CD4-positive, alpha-beta T cell (primary cell): Measurements from ENCODE around the gene SMARCB1. TPM values are rescaled to one million over a fixed set of nuclear protein-coding genes. Genes with fewer than 3 reads are reported as not detected.

Source experiments
- ATAC-seq: fragments of 200-7000 bp; cut with Tn5 transposase; one replicate; pipeline ENCODE4 v1.10.0; 2022; ENCODE audit warnings: mild to moderate bottlenecking; ENCODE audit not compliant: poor library complexity
- CTCF ChIA-PET: fragments of 350-600 bp; sonication (Branson Sonifier 250); formaldehyde crosslinking; loops from one replicate; lab custom pipeline; 2021; ENCODE audit warnings: antibody characterized with exemption, inconsistent platforms; lab: Charles Lee
- POLR2A ChIA-PET: fragments of 350-600 bp; sonication (Branson Sonifier 250); formaldehyde crosslinking; loops from one replicate; lab custom pipeline; 2021; ENCODE audit warnings: antibody characterized with exemption, inconsistent platforms; lab: Charles Lee
- DNase-seq, 14 experiments: peaks; one replicate each; pipeline ENCODE4 v3.0.0-alpha.2; 2013 to 2020; ENCODE audit warnings: mixed read lengths in 2 of 14
- H3K27ac ChIP-seq, 2 donors: one replicate each; pipeline versions ENCODE4 v1.5.1 to v1.7.0; 2013; ENCODE audit warnings: low read length in 2 of 2, low read depth in 1 of 2, mild to moderate bottlenecking in 1 of 2
- H3K27me3 ChIP-seq, 2 experiments: 1 replicate in 1 of 2; 2 replicates in 1 of 2; pipeline versions ENCODE4 v1.6.1 to v1.7.0; 2013; ENCODE audit warnings: low read length in 2 of 2, control low read depth in 1 of 2, mild to moderate bottlenecking in 1 of 2, moderate library complexity in 1 of 2; ENCODE audit not compliant: insufficient read depth in 2 of 2, control insufficient read depth in 1 of 2
- H3K36me3 ChIP-seq: one replicate; pipeline ENCODE4 v1.6.1; 2013; ENCODE audit warnings: low read length, control low read depth; ENCODE audit not compliant: insufficient read depth
- H3K4me1 ChIP-seq: one replicate; pipeline ENCODE4 v1.6.1; 2013; ENCODE audit warnings: low read length, control low read depth; ENCODE audit not compliant: insufficient read depth
- H3K4me3 ChIP-seq: one replicate; pipeline ENCODE4 v1.5.1; 2013; ENCODE audit warnings: mild to moderate bottlenecking, low read length, moderate library complexity
- H3K9me3 ChIP-seq, 2 experiments: 1 replicate in 1 of 2; 2 replicates in 1 of 2; pipeline versions ENCODE4 v1.6.1 to v1.7.0; 2013; ENCODE audit warnings: low read length in 2 of 2, mild to moderate bottlenecking in 2 of 2, control low read depth in 1 of 2, moderate library complexity in 1 of 2; ENCODE audit not compliant: control insufficient read depth in 1 of 2, insufficient read depth in 1 of 2
- H3K27ac Mint-ChIP-seq: one replicate; pipeline ENCODE4 v1.8.0; 2020; ENCODE audit warnings: mixed read lengths
- H3K27me3 Mint-ChIP-seq: one replicate; pipeline ENCODE4 v1.8.0; 2021; ENCODE audit warnings: mixed read lengths
- H3K36me3 Mint-ChIP-seq: one replicate; pipeline ENCODE4 v1.8.0; 2021; ENCODE audit warnings: low read depth, mixed read lengths
- H3K4me1 Mint-ChIP-seq: one replicate; pipeline ENCODE4 v1.8.0; 2021; ENCODE audit warnings: low read depth, mixed read lengths
- H3K4me3 Mint-ChIP-seq: one replicate; pipeline ENCODE4 v1.8.0; 2020; ENCODE audit warnings: mild to moderate bottlenecking, mixed read lengths
- H3K9me3 Mint-ChIP-seq: one replicate; pipeline ENCODE4 v1.8.0; 2020; ENCODE audit warnings: mixed read lengths
- CTCF ChIP-seq: fragments of 200-600 bp; IDR thresholded peaks from one replicate; pipeline ENCODE4 v1.8.0; 2022; ENCODE audit warnings: antibody characterized with exemption, mild to moderate bottlenecking
- intact Hi-C, 2 experiments: fragments of 100-400 bp; cut with DNase I in 1 of 2; cut with micrococcal nuclease in 1 of 2; formaldehyde crosslinking; loops; one replicate each; pipeline versions ENCODE4 v1.15.1 to v1.9.0; 2023 to 2025; cut with DNase I, micrococcal nuclease
- total RNA-seq, 174 experiments: library from RNA in 2 of 174; stranded (reverse) in 2 of 174; gene quantifications; one replicate each; pipeline ENCODE4 v1.2.3 and lab custom pipeline; 2021 to 2026

The SMARCB1 gene
- total RNA-seq, 2 experiments from 2014 or later: 40.3 to 41.7 TPM

- Mint-ChIP-seq H3K27me3 (no peaks in the 10 kb centered on the region), H3K27ac (no peak overlapping the region), H3K4me3 (no peak overlapping the region), H3K9me3 (no peaks in the 10 kb centered on the region), H3K4me1 (peaks cover 18% of the 10 kb centered on the region), H3K36me3 (no peaks in the 10 kb centered on the region)
- no peaks in the 10 kb centered on the region for H3K27me3 ChIP-seq
- TF ChIP-seq CTCF: no peak
- ATAC-seq: no peak
- H3K4me3 ChIP-seq: no peak overlapping the region
- H3K36me3 ChIP-seq: no peaks in the 10 kb centered on the region
- CTCF ChIA-PET: no interaction called here
- intact Hi-C loops: no loop called here
- peaks cover 25% of the 10 kb centered on the region for H3K4me1 ChIP-seq
- no peak overlapping the region for H3K27ac ChIP-seq
- no peaks in the 10 kb centered on the region for H3K9me3 ChIP-seq
- DNase-seq: no peak
- POLR2A ChIA-PET: no interaction called here
Observed at GRCh38 chr22:23841292-23841691, 54.5 kb downstream of the SMARCB1 start.

- no peak for TF ChIP-seq CTCF
- H3K27ac ChIP-seq: no peak overlapping the region
- H3K4me3 Mint-ChIP-seq: no peak overlapping the region
- no peaks in the 10 kb centered on the region for H3K36me3 ChIP-seq
- no peaks in the 10 kb centered on the region for H3K9me3 ChIP-seq
- no peaks in the 10 kb centered on the region for H3K9me3 Mint-ChIP-seq
- H3K4me1 ChIP-seq: peaks cover 25% of the 10 kb centered on the region
- POLR2A ChIA-PET: no interaction called here
- no peaks in the 10 kb centered on the region for H3K36me3 Mint-ChIP-seq
- intact Hi-C loops: no loop called here
- H3K4me1 Mint-ChIP-seq: peaks cover 15% of the 10 kb centered on the region
- no peak overlapping the region for H3K27ac Mint-ChIP-seq
- CTCF ChIA-PET: no interaction called here
- DNase-seq: no peak
- H3K4me3 ChIP-seq: no peak overlapping the region
- no peak for ATAC-seq
- H3K27me3 ChIP-seq: no peaks in the 10 kb centered on the region
- H3K27me3 Mint-ChIP-seq: no peaks in the 10 kb centered on the region
Observed at GRCh38 chr22:23841736-23842445, 55.1 kb downstream of the SMARCB1 start.

- H3K36me3 Mint-ChIP-seq: no peaks in the 10 kb centered on the region
- DNase-seq (no peak), ATAC-seq (no peak)
- no peak overlapping the region for H3K4me3 Mint-ChIP-seq
- H3K9me3 ChIP-seq: no peaks in the 10 kb centered on the region
- intact Hi-C loops: no loop called here
- H3K27ac Mint-ChIP-seq: no peak overlapping the region
- H3K4me1 ChIP-seq: peaks cover 22% of the 10 kb centered on the region
- ChIA-PET CTCF (no interaction called here), POLR2A (no interaction called here)
- H3K27ac ChIP-seq: no peak overlapping the region
- no peak overlapping the region for H3K4me3 ChIP-seq
- no peak for TF ChIP-seq CTCF
- H3K27me3 Mint-ChIP-seq: no peaks in the 10 kb centered on the region
- H3K36me3 ChIP-seq: no peaks in the 10 kb centered on the region
- H3K27me3 ChIP-seq: no peaks in the 10 kb centered on the region
- H3K4me1 Mint-ChIP-seq: peaks cover 15% of the 10 kb centered on the region
- H3K9me3 Mint-ChIP-seq: no peaks in the 10 kb centered on the region
Observed at GRCh38 chr22:23842599-23842998, 55.8 kb downstream of the SMARCB1 start.
